Right ventricle myocardium superior (tissue), 1 donor: ENCODE measurements around the gene GP2. TPM values are rescaled to one million over a fixed set of nuclear protein-coding genes. Genes with fewer than 3 reads are reported as not detected.
"Not testable (repeated sequence)": the region's sequence is repeated elsewhere in the genome, so short reads cannot be mapped to it uniquely, and the experiment has no call there.

Experiments used
- ATAC-seq: fragments of 200-7000 bp; cut with Tn5 transposase; one replicate; pipeline ENCODE4 v1.9.1; 2020; ENCODE audit warnings: mild to moderate bottlenecking; ENCODE audit not compliant: poor library complexity
- DNase-seq: peaks from one replicate; pipeline ENCODE4 v3.0.0-alpha.2; 2020
- intact Hi-C: fragments of 100-400 bp; cut with DNase I; formaldehyde crosslinking; loops from one replicate; pipeline ENCODE4 v1.11.2; 2022
- total RNA-seq: library from RNA; stranded (reverse); fragmentation: NEBNext Ultra II Directional; extraction: Animal tissue kit (Norgen Biotek cat#: 25700); gene quantifications from one replicate; pipeline ENCODE4 v1.2.1, GENCODE V29; 2021
- donor health status: DM: no; HTN: yes; CAD: no; lungs with severe emphysema.

GP2 gene
- total RNA-seq, 1 donor from 2014 or later: not detected

DNA sequence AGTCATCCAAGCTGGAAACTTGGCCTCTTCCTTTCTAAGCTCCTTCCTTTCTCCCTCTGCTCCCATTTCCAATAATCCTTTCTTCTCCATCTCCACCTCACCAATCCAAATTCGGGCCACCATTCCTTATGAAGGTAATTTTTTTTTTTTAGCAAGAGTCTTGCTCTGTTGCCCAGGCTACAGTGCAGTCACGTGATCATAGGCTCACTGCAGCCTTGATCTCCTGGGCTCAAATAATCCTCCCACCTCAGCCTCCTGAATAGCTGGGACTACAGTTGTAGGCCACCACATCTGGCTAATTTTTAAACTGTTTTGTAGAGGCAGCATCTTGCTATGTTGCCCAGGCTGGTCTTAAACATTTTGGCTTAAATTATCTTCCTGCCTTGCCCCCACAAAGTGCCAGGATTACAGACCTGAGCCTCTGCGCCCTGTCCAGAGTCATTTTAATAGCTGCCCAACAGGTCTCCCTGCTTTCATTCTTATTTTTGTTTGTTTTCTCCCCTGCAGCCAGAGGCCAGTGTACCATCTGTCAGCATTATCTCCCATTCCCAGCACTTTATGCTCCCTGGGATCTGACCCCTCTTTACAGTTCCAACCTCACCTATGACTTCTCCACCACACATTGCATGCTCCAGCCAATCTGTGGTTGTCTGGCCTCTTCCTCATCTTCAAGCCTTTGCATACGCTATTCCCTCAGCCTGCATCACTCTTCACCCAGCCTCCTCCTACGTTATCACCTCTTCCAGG lies 2.3 kb upstream of the GP2 start:
- no peak for ATAC-seq
- intact Hi-C loops: no loop called here
- no peak for DNase-seq

DNA sequence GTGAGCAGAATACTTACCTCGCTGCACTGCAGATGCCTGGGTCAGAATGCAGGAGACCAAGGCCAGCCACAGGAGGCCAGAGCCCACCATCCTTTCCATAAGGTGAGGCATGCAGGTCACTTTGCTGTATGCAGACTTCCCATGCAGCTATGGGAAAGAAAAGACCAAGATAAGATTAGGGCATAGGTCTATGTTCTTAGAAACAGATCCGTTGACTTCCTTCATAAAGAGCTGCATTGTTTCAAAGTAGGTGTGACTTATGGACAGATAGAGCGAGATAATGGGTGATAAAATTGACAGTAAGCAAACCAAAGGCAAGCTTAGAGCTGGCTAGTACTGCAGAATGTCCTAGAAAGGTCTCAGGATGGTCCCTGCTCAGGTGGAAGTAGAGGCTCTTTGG lies 992 bp downstream of the GP2 start:
- no peak for DNase-seq
- intact Hi-C loops: no loop called here
- ATAC-seq: no peak

DNA sequence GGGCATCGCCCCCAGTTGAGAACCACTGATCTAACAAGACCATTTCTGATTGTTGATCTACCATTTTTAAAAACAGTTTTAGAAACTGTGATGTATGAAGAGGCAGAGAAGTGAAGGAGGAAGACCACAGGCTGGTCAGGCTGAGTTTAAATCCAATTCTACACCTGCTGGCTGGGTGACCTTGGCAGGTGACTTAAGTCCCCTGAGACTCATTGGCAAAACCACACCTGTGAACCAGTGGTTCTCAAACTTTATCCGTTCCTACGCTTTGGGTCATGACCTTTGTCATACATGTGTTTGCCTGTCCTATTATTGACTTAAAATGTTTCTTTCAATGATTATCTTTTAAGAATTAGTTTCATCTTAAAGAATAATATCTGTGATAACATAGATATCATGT lies 2.3 kb downstream of the GP2 start:
- DNase-seq (no peak), ATAC-seq (no peak)
- intact Hi-C loops: no loop called here

DNA sequence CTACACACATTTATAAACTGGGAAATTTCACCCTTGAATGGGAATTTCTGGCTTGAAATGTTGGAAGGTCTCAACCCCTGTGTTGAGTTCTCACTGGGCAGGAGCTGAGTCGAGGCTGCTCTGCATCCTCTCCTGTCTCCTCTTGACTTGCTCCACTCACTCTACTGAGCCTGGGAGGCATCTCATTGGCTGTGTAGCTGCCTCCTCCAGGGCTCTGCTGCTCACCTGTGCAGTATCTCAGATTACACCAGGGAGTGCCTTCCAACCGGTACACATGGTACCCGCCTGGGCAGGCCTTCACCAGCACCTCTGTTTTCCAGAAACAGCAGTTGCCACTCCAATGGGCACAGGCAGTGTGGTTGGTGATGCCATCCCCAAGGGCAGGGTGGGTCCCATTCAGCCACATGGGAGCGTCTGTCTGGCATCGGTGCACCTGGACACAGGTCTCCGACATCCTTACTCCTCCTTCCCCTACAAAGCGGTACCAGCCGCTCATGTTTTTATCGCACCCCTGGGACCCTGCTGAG lies 3.7 kb downstream of the GP2 start:
- DNase-seq (no peak), ATAC-seq (no peak)
- intact Hi-C loops: no loop called here

DNA sequence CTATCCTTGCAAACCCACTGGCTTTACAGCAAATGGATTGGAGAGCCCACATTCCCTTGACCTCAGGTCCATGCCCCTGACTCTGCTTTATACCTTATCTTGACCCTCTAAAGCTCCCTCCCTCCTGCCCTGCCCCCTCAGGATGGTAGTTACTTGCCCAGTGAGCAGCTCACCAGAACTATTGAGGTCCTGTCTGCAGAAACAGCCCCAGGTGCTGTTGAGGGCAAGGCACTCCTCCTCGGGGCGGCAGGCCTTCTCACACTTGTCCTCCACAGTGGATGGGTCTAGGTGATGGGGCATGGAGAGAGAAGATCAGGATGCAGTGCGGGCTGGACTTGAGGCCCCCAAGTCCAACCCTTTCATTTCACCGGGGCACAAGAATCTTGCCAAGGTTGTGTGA lies 4.6 kb downstream of the GP2 start:
- DNase-seq: no peak

DNA sequence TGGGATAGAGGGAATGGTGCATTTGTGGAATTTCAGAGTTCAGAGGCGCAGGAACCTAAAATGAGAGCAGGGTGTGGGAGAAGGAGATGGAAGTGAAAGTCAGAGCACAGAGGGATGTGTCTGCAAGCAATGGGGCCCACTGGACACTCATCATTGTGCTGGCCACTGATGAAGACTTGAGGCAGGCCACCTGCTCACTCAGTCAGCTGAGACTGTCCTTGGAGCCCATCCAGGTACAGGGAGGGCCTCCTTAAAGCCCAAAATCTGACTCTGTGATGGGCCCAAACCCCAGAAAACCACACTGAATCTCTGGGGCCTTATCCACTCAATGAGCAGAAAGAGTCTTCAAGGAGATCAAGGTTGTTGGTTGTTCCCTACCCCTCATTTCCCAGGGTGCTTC lies 5.6 kb downstream of the GP2 start:
- no peak for DNase-seq
- ATAC-seq: peak; percentile 12
- intact Hi-C loops: no loop called here

More for the DNA sequence above, 4.6 kb downstream of the GP2 start:
- no peak for ATAC-seq
- intact Hi-C loops: no loop called here

DNA sequence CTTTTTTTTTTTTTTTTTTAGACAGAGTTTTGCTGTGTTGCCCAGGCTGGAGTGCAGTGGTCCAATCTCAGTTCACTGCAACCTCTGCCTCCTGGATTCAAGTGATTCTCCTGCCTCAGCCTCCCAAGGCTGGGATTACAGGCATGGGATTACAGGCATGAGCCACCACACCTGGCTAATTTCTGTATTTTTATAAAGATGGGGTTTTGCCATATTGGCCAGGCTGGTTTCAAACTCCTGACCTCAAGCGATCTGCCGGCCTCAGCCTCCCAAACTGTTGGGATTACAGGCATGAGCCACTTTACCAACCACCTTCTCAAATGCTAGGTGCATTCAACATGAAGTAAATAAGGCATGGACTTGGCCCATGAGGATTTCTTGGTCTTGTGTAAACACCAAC lies 6.3 kb downstream of the GP2 start:
- DNase-seq, intact Hi-C loops, ATAC-seq: not testable (repeated sequence)

DNA sequence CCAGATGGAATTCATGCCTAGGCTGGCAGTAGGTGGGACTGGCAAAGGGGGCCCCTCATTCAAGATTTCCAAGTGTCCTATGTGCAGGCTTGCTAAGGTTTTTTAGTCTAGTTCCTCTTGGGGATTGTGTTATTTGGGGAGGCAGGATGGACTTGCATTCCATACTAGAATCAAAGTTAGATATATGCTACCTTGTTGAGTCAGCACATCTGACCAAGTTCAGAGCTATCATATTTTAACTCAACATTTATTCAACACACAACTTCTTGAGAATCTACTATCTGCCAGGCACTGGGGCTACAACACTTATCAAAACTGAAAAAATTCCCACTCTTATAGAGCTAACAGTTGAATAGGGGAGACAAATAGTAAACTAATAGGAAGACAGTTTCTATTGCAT lies 6.7 kb downstream of the GP2 start:
- ATAC-seq: no peak
- intact Hi-C loops: no loop called here

DNA sequence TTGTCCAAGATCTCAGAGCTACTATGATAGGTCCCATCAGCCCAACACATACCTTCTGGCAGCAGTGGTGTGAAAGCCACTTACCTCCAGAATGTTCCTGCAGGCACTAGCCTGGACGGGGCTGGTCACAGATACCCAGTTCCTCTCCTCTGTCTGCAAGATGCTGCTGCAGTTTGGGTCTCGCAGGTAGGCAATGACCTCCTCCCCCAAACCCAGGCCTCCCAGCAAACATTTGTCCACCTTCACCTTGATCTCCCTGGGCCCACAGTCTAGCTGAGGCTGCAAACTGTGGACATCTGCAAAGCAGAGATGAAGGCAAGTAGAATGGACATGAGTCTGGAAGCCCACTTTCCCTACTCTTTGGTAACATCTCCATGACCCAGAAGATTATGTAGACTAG lies 7.1 kb downstream of the GP2 start:
- DNase-seq: no peak
- ATAC-seq: no peak
- intact Hi-C loops: no loop called here

More for the DNA sequence above, 6.7 kb downstream of the GP2 start:
- no peak for DNase-seq

DNA sequence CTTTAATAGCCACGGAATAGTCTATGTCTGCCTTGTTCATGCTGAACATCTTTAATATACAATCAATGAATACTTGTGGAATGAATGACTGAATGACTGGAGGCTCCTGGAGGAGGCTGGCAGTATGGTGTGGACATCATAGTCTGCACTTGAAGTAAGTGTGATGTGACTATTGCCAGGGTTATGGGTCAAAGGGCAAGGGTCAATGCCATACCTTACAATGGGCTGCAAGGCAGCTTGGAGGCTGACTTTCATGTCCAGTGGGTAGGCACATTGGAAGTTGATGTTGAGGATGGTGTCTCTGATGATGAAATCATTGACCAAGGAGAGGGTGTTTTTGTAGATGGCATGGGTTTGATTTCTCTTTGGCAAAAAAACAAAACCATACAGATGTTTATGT lies 7.9 kb downstream of the GP2 start:
- ATAC-seq: no peak
- DNase-seq: no peak
- intact Hi-C loops: no loop called here

DNA sequence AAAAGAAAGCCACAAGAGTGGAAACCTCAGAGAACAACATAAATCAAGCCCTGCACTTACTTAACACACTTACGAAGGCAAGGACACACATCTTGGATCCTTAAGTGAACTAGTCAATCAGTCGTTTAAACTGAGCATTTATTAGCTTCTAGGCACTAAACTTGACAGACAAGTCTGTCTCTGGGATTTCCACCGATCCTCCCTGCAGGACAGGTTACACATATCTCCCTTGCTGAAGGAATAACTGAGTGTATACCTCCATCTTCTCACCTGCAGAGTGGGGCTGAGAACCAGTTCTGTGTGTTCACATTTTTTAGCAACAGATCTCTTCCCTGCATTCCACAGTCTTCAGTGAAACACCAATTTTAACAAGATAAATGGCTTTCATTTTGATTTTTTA lies 8.9 kb downstream of the GP2 start:
- DNase-seq (no peak), ATAC-seq (no peak)
- intact Hi-C loops: no loop called here

DNA sequence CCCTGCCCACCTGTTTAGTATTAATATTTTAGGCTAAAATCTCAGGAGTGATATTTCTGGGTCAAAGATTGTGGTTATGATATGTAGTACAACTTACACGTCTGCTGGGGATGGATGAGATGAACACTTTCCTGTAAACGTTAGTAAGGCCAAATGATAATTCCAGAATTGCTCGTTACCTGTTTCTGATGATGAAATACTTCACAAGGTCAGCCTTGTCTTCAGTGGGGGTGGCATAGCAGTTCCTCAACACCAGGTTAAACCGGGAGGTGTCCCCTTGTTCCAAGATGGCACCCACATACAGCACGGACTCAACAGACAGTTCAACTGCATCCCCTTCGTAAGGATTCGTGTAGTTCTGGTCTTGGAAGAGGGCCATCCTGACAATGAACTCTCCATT lies 9.3 kb downstream of the GP2 start:
- DNase-seq: no peak
- ATAC-seq: no peak
- intact Hi-C loops: no loop called here

DNA sequence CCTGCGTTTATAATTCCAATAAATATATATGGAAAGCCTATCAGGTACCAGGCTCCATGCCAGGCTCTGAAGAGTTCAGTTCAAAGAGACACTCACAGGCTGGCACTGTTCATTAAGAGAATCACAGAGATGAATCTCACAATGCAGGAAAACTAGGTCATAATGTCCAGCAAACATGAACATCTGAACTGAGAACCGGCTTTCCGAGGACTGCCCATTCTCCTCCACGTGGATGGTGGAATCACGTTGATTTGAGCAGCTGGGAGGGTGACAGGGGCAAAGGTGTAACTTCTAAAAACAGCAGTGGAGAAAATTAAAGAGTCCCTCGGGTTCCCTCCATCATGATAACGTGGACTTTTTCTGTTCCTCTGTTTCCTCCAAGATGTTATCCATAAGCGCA lies 10.2 kb downstream of the GP2 start:
- DNase-seq (no peak), ATAC-seq (no peak)
- intact Hi-C loops: no loop called here

DNA sequence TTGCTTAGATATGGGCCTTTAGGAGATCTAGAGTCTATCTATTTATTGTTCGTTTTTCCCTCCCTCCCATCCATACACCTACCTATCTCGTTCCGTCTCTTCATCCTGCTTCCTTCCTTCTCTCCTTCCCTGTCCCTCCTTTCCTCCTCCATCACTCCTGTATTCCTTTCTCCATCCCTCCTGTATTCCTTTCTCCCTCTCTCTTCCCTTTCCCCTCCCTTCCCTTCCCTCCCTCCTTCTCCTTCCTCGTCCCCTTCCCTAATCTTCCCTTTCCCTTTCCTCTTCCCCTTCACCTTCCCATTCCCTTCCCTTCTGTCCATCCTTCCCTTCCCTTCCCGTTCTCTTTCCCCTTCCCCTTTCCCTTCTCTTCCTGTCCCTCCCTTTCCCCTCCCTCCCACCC lies 10.6 kb downstream of the GP2 start:
- intact Hi-C loops: no loop called here

DNA sequence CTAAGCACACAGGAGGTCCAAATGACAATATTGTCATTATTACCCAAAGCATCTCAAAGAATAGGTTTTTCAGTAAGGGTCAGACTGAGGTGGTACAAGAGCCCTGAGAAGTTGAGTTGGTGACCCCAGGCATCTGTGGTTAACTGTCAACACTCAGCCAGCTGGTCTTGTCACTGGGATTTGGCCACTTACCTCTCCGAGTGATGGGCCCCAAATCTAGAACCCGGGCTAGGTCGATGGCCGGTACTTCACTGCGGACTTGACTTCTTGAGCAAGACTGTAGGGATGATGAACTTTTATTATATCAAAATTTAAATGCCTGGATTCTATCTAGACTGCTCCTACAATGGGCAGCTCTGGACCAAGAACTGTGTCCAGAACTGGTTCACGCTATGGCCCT lies 11.5 kb downstream of the GP2 start:
- no peak for ATAC-seq
- intact Hi-C loops: no loop called here

More for the DNA sequence above, 10.6 kb downstream of the GP2 start:
- ATAC-seq: no peak
- DNase-seq: no peak

DNA sequence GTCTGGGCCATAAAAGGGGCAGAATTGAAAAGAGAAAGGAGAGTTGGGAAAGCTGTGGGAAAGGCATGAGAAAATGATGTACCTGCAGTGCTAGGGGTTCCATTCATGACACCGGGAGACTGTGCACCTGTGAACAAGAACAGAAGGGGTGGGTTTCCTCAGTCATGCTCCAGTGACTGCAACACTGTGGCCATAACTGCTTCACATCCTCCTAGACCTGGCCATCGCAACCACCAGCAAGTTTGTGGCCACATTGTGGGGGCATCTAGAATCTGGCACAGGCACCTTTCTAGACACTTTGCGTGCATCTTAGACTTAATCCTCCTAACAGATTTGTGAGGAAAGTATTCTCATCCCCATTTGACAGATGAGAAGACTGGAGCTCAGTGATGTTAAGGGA lies 12.7 kb downstream of the GP2 start:
- intact Hi-C loops: no loop called here
- DNase-seq (no peak), ATAC-seq (no peak)

More for the DNA sequence above, 11.5 kb downstream of the GP2 start:
- no peak for DNase-seq

DNA sequence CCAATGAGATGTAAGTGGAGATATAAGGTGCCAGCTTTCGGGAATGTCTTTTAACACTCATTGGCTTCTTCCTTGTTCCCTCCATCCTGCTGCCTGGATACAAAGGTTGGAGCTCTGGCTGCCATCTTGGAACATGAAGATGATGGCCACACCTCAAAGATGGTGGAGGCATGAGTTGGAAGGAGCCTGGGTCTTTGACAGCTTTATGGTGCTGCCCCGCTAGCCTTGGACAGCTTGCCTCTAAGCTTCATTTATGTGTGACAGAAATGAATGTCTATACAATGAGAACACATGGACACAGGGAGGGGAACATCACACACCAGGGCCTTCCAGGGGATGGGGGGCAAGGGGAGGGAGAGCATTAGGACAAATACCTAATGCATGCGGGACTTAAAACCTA lies 13.6 kb downstream of the GP2 start:
- intact Hi-C loops: no loop called here
- ATAC-seq (no peak), DNase-seq (no peak)

DNA sequence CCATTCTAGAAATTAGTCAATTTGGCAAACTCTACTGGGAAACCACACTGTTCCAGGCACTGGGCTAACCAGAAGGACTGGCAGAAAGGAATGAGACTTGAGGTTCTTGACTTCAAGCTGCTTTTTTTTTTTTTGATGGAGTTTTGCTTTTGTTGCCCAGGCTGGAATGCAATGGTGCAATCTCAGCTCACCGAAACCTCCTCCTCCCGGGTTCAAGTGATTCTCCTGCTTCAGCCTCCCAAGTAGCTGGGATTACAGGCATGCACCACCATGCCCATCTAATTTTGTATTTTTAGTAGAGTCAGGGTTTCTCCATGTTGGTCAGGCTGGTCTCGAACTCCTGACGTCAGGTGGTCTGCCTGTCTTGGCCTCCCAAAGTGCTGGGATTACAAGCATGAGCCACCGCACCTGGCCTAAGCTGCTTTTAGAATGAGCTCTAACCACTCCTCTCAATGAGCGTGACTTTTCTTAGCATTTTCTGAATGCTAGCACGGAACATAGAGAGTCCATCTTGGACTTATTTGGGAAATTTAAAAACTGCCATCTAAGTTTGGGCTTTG lies 14.7 kb downstream of the GP2 start:
- ATAC-seq, DNase-seq, intact Hi-C loops: not testable (repeated sequence)

DNA sequence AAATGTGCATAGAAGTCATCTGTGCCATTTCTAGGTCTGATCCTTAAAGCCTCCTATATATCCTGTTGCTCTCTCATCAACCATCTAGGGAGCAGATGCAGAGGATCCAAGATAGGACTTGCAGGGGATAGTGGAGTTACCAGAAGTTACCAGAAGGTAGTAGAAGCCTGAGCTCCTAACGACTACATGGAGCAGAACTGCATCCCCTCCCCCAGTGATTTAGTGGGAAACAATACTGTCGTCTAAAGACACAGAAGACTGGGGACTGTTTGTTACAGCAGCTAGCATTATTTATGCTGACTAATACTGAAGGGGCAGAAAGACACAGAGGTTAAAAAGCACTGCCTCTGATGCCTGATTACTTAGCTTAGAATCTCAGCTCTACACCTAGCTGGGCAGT lies 15.8 kb downstream of the GP2 start:
- DNase-seq: no peak
- intact Hi-C loops: no loop called here
- no peak for ATAC-seq
